Measurements from ENCODE around the gene RUSC1. TPM values are rescaled to one million over a fixed set of nuclear protein-coding genes. Genes with fewer than 3 reads are reported as not detected.

The RUSC1 gene
- total RNA-seq, 4 donors from 2014 or later: 13.8 to 49.1 (median 35.9) TPM

DNA sequence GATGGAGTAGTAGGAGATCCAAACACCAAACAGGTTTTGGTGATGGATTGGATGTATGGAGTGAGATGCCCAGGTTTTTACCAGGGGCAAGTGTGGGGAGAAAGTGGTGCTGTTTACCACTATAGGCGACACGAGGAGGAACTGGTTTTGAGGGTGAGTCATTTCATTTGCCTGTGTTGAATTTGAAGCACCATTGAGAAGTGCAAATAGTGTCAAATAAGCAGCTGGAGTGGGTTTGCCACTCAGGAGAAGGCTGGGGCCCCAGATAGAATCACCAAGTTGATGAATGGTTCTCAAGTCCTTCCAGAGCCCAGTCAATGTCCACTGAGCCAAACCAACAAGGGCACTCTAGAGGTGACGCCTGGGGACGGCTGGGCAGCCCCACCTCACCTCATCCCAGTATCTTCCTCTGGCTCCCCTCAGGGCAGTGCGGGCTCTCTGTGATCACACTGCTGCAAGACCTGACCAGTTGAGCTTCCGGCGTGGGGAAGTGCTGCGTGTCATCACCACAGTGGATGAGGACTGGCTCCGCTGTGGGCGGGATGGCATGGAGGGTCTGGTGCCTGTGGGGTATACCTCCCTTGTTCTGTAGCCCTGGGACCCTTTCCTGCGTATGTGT, 9.4 kb downstream of the RUSC1 start:
- no peaks in the 10 kb centered on the region for H3K9me3 ChIP-seq
- no peak overlapping the region for H3K4me3 ChIP-seq
- no peak for DNase-seq
- no peaks in the 10 kb centered on the region for H3K27me3 ChIP-seq
- H3K27ac ChIP-seq: no peak overlapping the region
- intact Hi-C loops (cut with DNase I; ENCODE audit: low total_unique reads): no loop called here
- no peaks in the 10 kb centered on the region for H3K36me3 ChIP-seq
- H3K4me1 ChIP-seq: peaks cover 3 to 6% of the 10 kb centered on the region in 2 donors
- TF ChIP-seq POLR2A (IDR thresholded peaks at IDR 0.05): no peak
- TF ChIP-seq, protein P1, sequence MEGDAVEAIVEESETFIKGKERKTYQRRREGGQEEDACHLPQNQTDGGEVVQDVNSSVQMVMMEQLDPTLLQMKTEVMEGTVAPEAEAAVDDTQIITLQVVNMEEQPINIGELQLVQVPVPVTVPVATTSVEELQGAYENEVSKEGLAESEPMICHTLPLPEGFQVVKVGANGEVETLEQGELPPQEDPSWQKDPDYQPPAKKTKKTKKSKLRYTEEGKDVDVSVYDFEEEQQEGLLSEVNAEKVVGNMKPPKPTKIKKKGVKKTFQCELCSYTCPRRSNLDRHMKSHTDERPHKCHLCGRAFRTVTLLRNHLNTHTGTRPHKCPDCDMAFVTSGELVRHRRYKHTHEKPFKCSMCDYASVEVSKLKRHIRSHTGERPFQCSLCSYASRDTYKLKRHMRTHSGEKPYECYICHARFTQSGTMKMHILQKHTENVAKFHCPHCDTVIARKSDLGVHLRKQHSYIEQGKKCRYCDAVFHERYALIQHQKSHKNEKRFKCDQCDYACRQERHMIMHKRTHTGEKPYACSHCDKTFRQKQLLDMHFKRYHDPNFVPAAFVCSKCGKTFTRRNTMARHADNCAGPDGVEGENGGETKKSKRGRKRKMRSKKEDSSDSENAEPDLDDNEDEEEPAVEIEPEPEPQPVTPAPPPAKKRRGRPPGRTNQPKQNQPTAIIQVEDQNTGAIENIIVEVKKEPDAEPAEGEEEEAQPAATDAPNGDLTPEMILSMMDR (IDR thresholded peaks at IDR 0.05): no peak

DNA sequence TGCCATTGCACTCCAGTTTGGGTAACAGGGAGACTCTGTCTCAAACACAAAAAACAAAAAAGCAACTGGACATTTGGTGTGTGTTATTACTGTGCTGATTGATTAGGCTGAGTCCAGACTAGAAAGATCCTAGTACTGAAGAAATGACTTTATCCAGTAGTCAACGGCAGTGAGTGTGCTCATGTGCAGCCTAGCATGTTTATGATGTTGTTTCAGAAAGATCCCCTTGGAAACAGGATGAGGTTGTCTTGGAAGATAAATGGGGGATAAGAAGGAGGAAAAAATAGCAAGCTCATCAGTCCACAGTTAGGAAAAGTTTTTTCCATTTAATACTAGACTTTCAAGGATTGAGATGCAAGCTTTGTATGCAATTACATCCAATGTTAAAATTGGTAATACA, 14.3 kb downstream of the RUSC1 start:
- intact Hi-C loops (cut with DNase I; ENCODE audit: low total_unique reads): no loop called here
- no peak for TF ChIP-seq POLR2A (IDR thresholded peaks at IDR 0.05)
- TF ChIP-seq, protein P1 (IDR thresholded peaks at IDR 0.05): no peak
- Histone ChIP-seq H3K36me3 (no peaks in the 10 kb centered on the region), H3K9me3 (no peaks in the 10 kb centered on the region), H3K27ac (no peak overlapping the region), H3K4me1 (no peaks in the 10 kb centered on the region), H3K27me3 (no peaks in the 10 kb centered on the region), H3K4me3 (no peak overlapping the region)
- no peak for DNase-seq

DNA sequence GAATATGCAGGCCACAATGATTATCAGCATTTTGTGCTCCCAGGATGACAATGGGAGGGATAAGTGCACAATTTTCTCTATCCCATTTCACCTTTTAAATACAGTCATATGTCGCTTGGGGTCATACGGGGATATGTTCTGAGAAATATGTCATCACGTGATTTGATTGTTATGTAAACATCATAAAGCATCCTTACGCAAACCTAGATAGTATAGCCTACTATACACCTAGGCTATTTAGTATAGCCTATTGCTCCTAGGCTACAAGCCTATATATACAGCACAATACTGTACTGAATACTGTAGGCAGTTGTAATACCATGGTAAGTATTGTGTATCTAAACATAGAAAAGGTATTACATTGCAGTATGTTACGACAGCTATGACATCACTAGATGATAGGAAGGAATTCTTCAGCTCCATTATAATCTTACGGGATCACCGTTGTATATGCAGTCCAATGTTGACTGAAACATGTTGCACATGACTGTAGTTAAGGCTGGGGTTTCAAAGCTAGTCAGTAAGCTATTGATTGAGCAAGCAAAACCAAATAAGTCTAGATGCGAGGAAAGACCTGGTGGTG, 18.9 kb downstream of the RUSC1 start:
- Histone ChIP-seq H3K27ac (no peak overlapping the region), H3K4me1 (no peaks in the 10 kb centered on the region), H3K4me3 (no peak overlapping the region), H3K27me3 (no peaks in the 10 kb centered on the region), H3K9me3 (no peaks in the 10 kb centered on the region), H3K36me3 (no peaks in the 10 kb centered on the region)
- DNase-seq: no peak
- intact Hi-C loops (cut with DNase I; ENCODE audit: low total_unique reads): no loop called here
- TF ChIP-seq POLR2A (IDR thresholded peaks at IDR 0.05): no peak
- TF ChIP-seq, protein P1 (IDR thresholded peaks at IDR 0.05): no peak

DNA sequence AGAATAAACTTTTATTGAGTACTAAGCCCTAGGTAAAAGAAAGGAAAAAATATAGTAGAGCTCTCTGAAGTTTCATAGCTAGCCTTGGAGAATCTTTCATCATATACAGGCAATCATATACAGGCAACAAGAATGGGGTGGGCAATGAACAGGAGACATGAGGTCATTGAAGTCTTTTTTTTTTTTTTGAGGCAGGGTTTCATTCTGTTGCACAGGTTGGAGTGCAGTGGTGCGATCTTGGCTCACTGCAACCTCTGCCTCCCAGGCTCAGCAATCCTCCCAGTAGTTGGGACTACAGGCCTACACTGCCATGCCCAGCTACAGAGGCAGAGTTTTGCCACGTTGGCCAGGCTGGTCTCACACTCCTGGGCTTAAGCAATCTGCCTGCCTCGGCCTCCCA, 22.1 kb downstream of the RUSC1 start:
- TF ChIP-seq POLR2A (IDR thresholded peaks at IDR 0.05): no peak
- TF ChIP-seq, protein P1 (IDR thresholded peaks at IDR 0.05): no peak
- no peaks in the 10 kb centered on the region for H3K36me3 ChIP-seq
- H3K4me1 ChIP-seq: no peaks in the 10 kb centered on the region
- no peak overlapping the region for H3K4me3 ChIP-seq
- intact Hi-C loops (cut with DNase I; ENCODE audit: low total_unique reads): no loop called here
- H3K9me3 ChIP-seq: no peaks in the 10 kb centered on the region
- no peak overlapping the region for H3K27ac ChIP-seq
- DNase-seq: no peak
- H3K27me3 ChIP-seq: no peaks in the 10 kb centered on the region

DNA sequence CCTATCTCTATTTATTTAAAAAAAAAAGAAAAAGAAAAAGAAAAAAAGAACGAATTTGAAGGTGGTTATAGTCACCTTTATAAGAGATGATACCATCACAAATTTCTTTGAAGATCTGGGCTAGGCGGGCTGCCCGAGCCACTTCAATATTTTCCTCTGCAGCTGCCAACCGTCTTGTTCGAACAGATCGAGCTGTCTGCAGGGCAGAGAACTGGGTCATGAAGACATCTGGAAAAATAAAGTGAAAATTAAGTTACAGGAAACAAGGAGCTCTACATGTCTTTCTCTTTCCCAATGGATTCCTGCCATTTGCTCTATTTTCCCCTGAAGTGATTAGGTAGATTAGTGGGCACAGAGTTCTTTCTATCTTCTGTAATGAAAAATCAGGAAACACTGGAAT, 31.9 kb downstream of the RUSC1 start:
- Histone ChIP-seq H3K4me3 (no peak overlapping the region), H3K9me3 (no peaks in the 10 kb centered on the region), H3K27ac (no peak overlapping the region), H3K36me3 (no peaks in the 10 kb centered on the region), H3K27me3 (no peaks in the 10 kb centered on the region), H3K4me1 (no peaks in the 10 kb centered on the region)
- no peak for DNase-seq
- TF ChIP-seq, protein P1 (IDR thresholded peaks at IDR 0.05): no peak
- TF ChIP-seq POLR2A (IDR thresholded peaks at IDR 0.05): no peak
- intact Hi-C loops (cut with DNase I; ENCODE audit: low total_unique reads): no loop called here

Measured in uterus (tissue), 4 donors.